GM12801 (cell line): ENCODE data around the gene AGFG1.

Experiments
- TF ChIP-seq, protein P1 (sequence below): IDR thresholded peaks from one replicate; pipeline ENCODE4 v1.5.1; 2011; ENCODE audit warnings: control low read depth; ENCODE audit not compliant: insufficient read length; ENCODE audit errors: extremely low read depth

The AGFG1 gene

DNA sequence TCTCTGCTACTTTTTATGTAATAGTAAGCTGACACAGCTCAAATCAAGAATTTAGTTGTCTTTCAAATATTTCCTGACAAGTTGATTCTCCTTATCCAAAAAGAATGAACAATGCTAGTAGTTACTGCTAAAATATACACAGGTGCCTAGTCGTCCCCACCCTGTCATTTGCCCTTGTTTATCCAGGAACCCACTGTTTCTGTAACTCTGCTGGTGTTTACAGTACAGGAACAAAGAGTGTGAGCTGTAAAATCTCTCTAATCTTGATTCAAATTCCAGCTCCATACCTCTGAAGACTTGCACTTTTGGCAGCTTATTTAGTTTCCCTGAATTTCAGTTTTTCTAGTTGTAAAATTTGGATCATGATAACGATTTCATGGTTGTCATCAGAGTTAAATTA, 105.6 kb downstream of the AGFG1 start:
- TF ChIP-seq, protein P1, sequence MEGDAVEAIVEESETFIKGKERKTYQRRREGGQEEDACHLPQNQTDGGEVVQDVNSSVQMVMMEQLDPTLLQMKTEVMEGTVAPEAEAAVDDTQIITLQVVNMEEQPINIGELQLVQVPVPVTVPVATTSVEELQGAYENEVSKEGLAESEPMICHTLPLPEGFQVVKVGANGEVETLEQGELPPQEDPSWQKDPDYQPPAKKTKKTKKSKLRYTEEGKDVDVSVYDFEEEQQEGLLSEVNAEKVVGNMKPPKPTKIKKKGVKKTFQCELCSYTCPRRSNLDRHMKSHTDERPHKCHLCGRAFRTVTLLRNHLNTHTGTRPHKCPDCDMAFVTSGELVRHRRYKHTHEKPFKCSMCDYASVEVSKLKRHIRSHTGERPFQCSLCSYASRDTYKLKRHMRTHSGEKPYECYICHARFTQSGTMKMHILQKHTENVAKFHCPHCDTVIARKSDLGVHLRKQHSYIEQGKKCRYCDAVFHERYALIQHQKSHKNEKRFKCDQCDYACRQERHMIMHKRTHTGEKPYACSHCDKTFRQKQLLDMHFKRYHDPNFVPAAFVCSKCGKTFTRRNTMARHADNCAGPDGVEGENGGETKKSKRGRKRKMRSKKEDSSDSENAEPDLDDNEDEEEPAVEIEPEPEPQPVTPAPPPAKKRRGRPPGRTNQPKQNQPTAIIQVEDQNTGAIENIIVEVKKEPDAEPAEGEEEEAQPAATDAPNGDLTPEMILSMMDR = no peak

DNA sequence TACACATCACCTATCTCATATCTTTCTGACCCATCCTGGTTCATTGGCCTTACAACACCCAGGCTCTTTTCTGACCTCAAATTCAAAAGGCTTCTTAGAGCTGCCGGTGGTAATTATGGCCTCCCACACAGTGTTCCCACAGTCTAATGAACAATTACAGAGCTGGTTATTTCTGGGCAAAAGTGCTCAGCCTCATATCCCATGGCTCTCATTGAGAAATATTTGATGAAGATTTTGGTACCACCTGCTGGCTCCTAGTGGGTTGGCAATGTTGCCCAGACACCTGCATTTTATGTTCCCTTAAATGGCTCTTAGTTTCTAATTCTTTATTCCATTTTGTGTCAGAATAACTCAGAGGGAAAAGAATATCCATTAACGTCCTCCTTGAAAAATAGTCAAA, 106.7 kb downstream of the AGFG1 start:
- TF ChIP-seq, protein P1 = no peak

DNA sequence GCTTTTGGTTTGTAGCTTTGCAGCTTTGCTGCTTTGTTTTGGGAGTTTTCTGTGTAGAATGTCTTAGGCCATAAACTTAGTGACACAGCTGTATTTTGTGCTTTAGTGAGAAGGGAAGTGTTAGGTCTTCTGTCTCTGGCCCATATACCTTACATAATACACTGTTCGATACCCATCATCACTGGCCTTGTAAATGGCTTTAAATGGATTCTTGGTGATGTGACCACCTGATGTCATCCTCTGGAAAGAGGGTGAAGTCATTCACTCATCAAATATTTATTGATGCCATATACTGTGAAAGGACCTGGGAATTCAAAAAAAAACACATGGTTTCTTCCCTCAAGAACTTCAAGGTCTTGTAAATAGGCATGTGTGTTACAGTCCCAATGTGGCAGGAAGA, 107.8 kb downstream of the AGFG1 start:
- TF ChIP-seq, protein P1 = no peak

DNA sequence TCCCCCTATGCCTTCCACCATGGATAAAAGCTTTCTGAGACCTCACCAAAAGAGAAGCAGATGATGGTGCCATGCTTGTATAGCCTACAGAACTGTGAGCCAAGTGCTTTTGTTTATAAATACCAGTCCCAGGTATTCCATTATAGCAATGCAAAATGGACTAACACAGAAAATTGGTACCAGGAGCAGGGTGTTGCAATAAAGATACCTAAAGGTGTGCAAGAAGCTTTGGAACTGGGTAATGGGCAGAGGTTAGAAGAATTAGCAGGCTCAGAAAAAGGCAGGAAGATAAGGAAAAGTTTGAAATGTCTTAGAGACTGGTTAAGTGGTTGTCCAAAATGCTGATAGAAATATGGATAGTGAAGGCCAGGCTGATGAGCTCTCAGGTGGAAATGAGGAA, 110.4 kb downstream of the AGFG1 start:
- TF ChIP-seq, protein P1 = no peak

DNA sequence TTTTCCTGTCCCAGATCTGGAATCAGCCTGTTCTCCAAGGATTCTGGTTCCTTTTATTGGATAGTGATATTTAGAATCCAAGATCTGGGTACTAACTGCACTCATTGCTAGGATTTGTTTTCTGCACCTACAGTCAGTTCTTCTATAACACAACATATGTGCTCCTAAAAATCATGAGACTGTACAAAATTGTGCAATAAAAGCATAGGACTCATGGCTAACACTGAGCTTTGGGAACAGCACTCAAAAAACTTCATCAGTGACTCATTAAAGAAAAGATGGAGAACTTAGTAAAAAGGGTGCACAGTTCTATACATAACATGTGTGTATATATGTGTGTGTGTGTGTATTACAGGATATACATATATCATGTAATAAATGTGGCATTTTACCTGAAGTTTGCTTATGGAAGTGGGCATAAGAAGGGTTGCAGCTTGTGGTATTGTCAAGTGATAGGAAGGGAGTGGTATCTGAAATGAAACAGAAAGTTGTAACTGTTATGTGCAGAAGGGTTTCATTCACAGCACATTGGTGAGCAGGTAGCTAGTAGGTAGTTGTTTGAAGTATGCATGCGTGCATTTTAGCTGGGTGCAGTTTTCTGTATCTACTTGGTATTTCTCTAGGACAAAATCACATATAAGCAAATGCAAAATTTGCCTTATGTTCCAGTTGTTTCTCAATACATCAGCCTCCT, 120.9 kb downstream of the AGFG1 start:
- TF ChIP-seq, protein P1 = no peak

DNA sequence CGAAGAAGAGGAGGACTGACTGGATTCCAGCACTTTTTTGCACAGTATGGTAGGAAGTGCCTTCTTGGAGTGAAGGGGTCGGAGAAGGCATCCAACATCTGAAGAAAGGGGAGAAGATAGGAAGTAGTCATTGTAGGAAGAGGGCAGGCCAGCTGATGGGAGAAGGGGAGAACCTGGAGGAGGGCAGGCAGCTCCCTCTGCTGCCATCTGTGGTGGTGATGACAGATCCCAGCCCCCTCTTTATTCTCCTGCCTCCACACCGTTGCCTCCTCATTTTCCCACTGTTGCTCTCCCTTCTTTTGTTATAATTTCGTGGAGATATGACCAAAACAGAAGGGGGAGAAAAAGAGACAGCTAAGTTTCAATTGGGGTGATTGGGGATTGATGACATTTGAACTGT, 123.8 kb downstream of the AGFG1 start:
- TF ChIP-seq, protein P1 = no peak

DNA sequence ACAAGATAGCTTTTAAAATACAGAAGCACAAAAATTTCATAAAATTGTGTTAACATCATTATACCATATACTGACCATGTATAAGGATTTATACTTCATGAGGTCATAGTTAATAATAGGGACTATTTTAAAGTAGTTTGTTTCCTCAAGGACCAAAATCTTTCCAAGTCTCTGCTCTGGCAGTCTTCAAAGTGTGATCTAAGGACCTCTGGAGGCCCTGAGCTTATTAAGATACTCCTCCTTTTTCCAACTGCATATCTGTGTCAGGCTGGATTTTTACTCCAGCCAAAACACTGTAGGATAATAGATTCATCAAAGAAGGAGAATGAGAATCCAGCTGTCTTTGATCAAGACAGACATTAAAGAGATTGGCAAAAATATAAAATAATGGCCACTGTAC, 125.1 kb downstream of the AGFG1 start:
- TF ChIP-seq, protein P1 = no peak
